Caco-2 (cell line): ENCODE measurements around the gene APC. TPM values are rescaled to one million over a fixed set of nuclear protein-coding genes. Genes with fewer than 3 reads are reported as not detected.

ENCODE experiments used
- BruUV-seq: library from RNA; stranded (reverse); fragments of 400-500 nt; replicated peaks from 2 replicates; lab custom pipeline; 2021; lab: Mats Ljungman, UMichigan
- CTCF ChIA-PET: fragments of 300-600 bp; sonication (Branson Sonifier 250); formaldehyde crosslinking; loops from one replicate; lab custom pipeline; 2022; ENCODE audit warnings: antibody characterized with exemption; lab: Charles Lee
- POLR2A ChIA-PET: fragments of 300-600 bp; sonication (Branson Sonifier 250); formaldehyde crosslinking; loops from one replicate; lab custom pipeline; 2022; ENCODE audit warnings: antibody characterized with exemption; lab: Charles Lee
- DNase-seq, 2 experiments: peaks; one replicate each; pipeline versions ENCODE4 v3.0.0 to v3.0.0-alpha.2; 2020 to 2022
- H3K27me3 ChIP-seq: replicated peaks from 2 replicates; pipeline ENCODE4 v1.6.0; 2011; ENCODE audit warnings: low read length; ENCODE audit not compliant: control insufficient read depth, insufficient read depth
- H3K36me3 ChIP-seq: 2 replicates; pipeline ENCODE4 v1.5.1; 2011; ENCODE audit warnings: low read length; ENCODE audit not compliant: control insufficient read depth, insufficient read depth
- H3K4me1 ChIP-seq: fragments of 250-450 bp; sonication (Bioruptor Pico); 2 replicates; pipeline ENCODE4 v1.5.1; 2020; ENCODE audit warnings: mild to moderate bottlenecking
- H3K4me3 ChIP-seq: 2 replicates; pipeline ENCODE4 v1.5.1; 2011; ENCODE audit warnings: low read depth, mild to moderate bottlenecking, control low read depth, low read length
- H3K9me3 ChIP-seq: fragments of 250-450 bp; sonication (Bioruptor Pico); 2 replicates; pipeline ENCODE4 v1.5.1; 2020; ENCODE audit warnings: mild to moderate bottlenecking, moderate library complexity
- H3K27ac Mint-ChIP-seq: one replicate; pipeline ENCODE4 v1.8.0; 2022; ENCODE audit warnings: mixed read lengths; ENCODE audit not compliant: unreplicated experiment
- H3K27me3 Mint-ChIP-seq: one replicate; pipeline ENCODE4 v1.8.0; 2022; ENCODE audit warnings: mixed read lengths; ENCODE audit not compliant: insufficient read depth, unreplicated experiment
- H3K36me3 Mint-ChIP-seq: one replicate; pipeline ENCODE4 v1.8.0; 2022; ENCODE audit warnings: mild to moderate bottlenecking, mixed read lengths; ENCODE audit not compliant: insufficient read depth, unreplicated experiment
- H3K4me1 Mint-ChIP-seq: one replicate; pipeline ENCODE4 v1.8.0; 2022; ENCODE audit warnings: low read depth, mixed read lengths; ENCODE audit not compliant: unreplicated experiment
- H3K4me3 Mint-ChIP-seq: one replicate; pipeline ENCODE4 v1.8.0; 2022; ENCODE audit warnings: mild to moderate bottlenecking, moderate library complexity, mixed read lengths; ENCODE audit not compliant: unreplicated experiment
- H3K9me3 Mint-ChIP-seq: one replicate; pipeline ENCODE4 v1.8.0; 2022; ENCODE audit warnings: mixed read lengths; ENCODE audit not compliant: unreplicated experiment
- CTCF ChIP-seq, 2 experiments: fragments of 200-600 bp in 1 of 2; IDR thresholded peaks; 1 replicate in 1 of 2; 2 replicates in 1 of 2; pipeline versions ENCODE4 v1.5.1 to v1.8.0; 2011 to 2022; ENCODE audit warnings: antibody characterized with exemption in 1 of 2, control low read depth in 1 of 2, inconsistent platforms in 1 of 2, low read depth in 1 of 2, low read length in 1 of 2, mild to moderate bottlenecking in 1 of 2, moderate library complexity in 1 of 2; ENCODE audit not compliant: insufficient read depth in 1 of 2, severe bottlenecking in 1 of 2, unreplicated experiment in 1 of 2
- intact Hi-C: fragments of 100-400 bp; cut with micrococcal nuclease; formaldehyde crosslinking; loops from one replicate; pipeline ENCODE4 v1.10.0; 2022; ENCODE audit not compliant: unreplicated experiment
- total RNA-seq: library from RNA; stranded (reverse); gene quantifications from 2 replicates; pipeline ENCODE4 v1.2.3, GENCODE V29; 2022

APC gene
- total RNA-seq, 1 experiment from 2014 or later = 28.6 TPM

- Histone ChIP-seq H3K27me3 (no peaks in the 10 kb centered on the region), H3K36me3 (0 out of 2 replicates have a peak, but pooled peaks cover 1% of the 10 kb centered on the region), H3K9me3 (no peaks in the 10 kb centered on the region), H3K4me3 (no peak overlapping the region), H3K4me1 (no peaks in the 10 kb centered on the region)
- no peak overlapping the region for H3K4me3 Mint-ChIP-seq
- CTCF ChIA-PET = no interaction called here
- intact Hi-C loops = loop anchor here (2.0 to 5.0 kb wide), 2 partner anchors 51 to 85 kb away; no protein-coding TSS in a partner anchor
- H3K27ac Mint-ChIP-seq = no peak overlapping the region
- no peaks in the 10 kb centered on the region for H3K36me3 Mint-ChIP-seq
- no peak for TF ChIP-seq CTCF (IDR thresholded peaks at IDR 0.05; ENCODE audit: insufficient read depth in 1 of 2, low read depth in 1 of 2, low read length in 1 of 2, severe bottlenecking in 1 of 2, unreplicated experiment in 1 of 2)
- H3K27me3 Mint-ChIP-seq = no peaks in the 10 kb centered on the region
- POLR2A ChIA-PET = no interaction called here
- H3K9me3 Mint-ChIP-seq = no peaks in the 10 kb centered on the region
- no peaks in the 10 kb centered on the region for H3K4me1 Mint-ChIP-seq
- DNase-seq = no peak
- BruUV-seq = no TSS peak
These were observed 109.6 kb downstream of the APC start for GRCh38 chr5:112847306-112847705.

GRCh38 chr5:112848116-112848811 is 110.6 kb downstream of the APC start:
- ChIA-PET CTCF (interaction anchor here (0.5 to 1.4 kb wide), 24 partner anchors 11 to 1216 kb away, joined by 3 to 37 read pairs (median 4); partner anchors contain the start of genes DCP2 and SRP19), POLR2A (interaction anchor here (0.6 kb wide), 1 partner anchor 55 kb away, joined by 5 read pairs; no protein-coding TSS in a partner anchor)
- no peaks in the 10 kb centered on the region for H3K4me1 ChIP-seq
- no peak overlapping the region for H3K4me3 ChIP-seq
- no peaks in the 10 kb centered on the region for H3K27me3 ChIP-seq
- no peaks in the 10 kb centered on the region for H3K9me3 ChIP-seq
- peak; percentile 47 to 74 for TF ChIP-seq CTCF (IDR thresholded peaks at IDR 0.05; ENCODE audit: insufficient read depth in 1 of 2, low read depth in 1 of 2, low read length in 1 of 2, severe bottlenecking in 1 of 2, unreplicated experiment in 1 of 2)
- H3K27ac Mint-ChIP-seq = no peak overlapping the region
- BruUV-seq = no TSS peak
- peak in 1 of 2 experiments; percentile 57 for DNase-seq
- intact Hi-C loops = loop anchor here (1.0 to 5.0 kb wide), 3 partner anchors 86 to 297 kb away; no protein-coding TSS in a partner anchor
- H3K9me3 Mint-ChIP-seq = no peaks in the 10 kb centered on the region
- H3K4me3 Mint-ChIP-seq = no peak overlapping the region
- no peaks in the 10 kb centered on the region for H3K4me1 Mint-ChIP-seq
- H3K27me3 Mint-ChIP-seq = no peaks in the 10 kb centered on the region
- H3K36me3 Mint-ChIP-seq = no peaks in the 10 kb centered on the region
- no peaks in the 10 kb centered on the region for H3K36me3 ChIP-seq

- H3K27me3 ChIP-seq = no peaks in the 10 kb centered on the region
- ChIA-PET CTCF (no interaction called here), POLR2A (no interaction called here)
- Mint-ChIP-seq H3K9me3 (peaks cover 6% of the 10 kb centered on the region), H3K4me1 (no peaks in the 10 kb centered on the region), H3K27ac (no peak overlapping the region), H3K4me3 (no peak overlapping the region), H3K27me3 (no peaks in the 10 kb centered on the region), H3K36me3 (no peaks in the 10 kb centered on the region)
- TF ChIP-seq CTCF (IDR thresholded peaks at IDR 0.05; ENCODE audit: insufficient read depth in 1 of 2, low read depth in 1 of 2, low read length in 1 of 2, severe bottlenecking in 1 of 2, unreplicated experiment in 1 of 2) = no peak
- no peak for DNase-seq
- BruUV-seq = no TSS peak
- H3K36me3 ChIP-seq = no peaks in the 10 kb centered on the region
- peaks cover 4% of the 10 kb centered on the region; the same call in 1 of the 2 replicates for H3K9me3 ChIP-seq
- intact Hi-C loops = loop anchor here (5.0 kb wide), 1 partner anchor 88 kb away; no protein-coding TSS in a partner anchor
- no peak overlapping the region for H3K4me3 ChIP-seq
- no peaks in the 10 kb centered on the region for H3K4me1 ChIP-seq
These were observed 112.2 kb downstream of the APC start for GRCh38 chr5:112849912-112850311.
